IMR-90 (cell line): Measurements from ENCODE around the gene IFI44L. TPM values are rescaled to one million over a fixed set of nuclear protein-coding genes. Genes with fewer than 3 reads are reported as not detected.

ENCODE experiments used
- ATAC-seq: fragments of 200-7000 bp; cut with Tn5 transposase; 2 replicates; pipeline ENCODE4 v1.9.1; 2020; ENCODE audit warnings: low read depth, mild to moderate bottlenecking, moderate library complexity
- BruUV-seq: library from RNA; stranded (reverse); fragments of 400-500 nt; replicated peaks from 2 replicates; lab custom pipeline; 2021; lab: Mats Ljungman, UMichigan
- CTCF ChIA-PET: fragments of 300-600 bp; formaldehyde crosslinking; extraction: SDS; loops from one replicate; lab custom pipeline; 2021; ENCODE audit warnings: antibody characterized with exemption; lab: Yijun Ruan, JAX
- POLR2A ChIA-PET: fragments of 300-600 bp; sonication (Branson Sonifier 250); formaldehyde crosslinking; loops from one replicate; lab custom pipeline; 2022; ENCODE audit warnings: antibody characterized with exemption; ENCODE audit not compliant: unreplicated experiment; lab: Charles Lee
- DNase-seq: peaks from one replicate; pipeline ENCODE4 v3.0.0; 2013
- H2AFZ ChIP-seq: replicated peaks from 2 replicates; pipeline ENCODE3; 2013; ENCODE audit warnings: low read length, mild to moderate bottlenecking; ENCODE audit not compliant: poor library complexity
- H2AK5ac ChIP-seq: 2 replicates; pipeline ENCODE4 v1.6.1; 2013; ENCODE audit warnings: low read depth, low read length, inconsistent platforms
- H2AK9ac ChIP-seq: replicated peaks from 2 replicates; pipeline ENCODE3; 2013; ENCODE audit warnings: mild to moderate bottlenecking, low read depth, low read length, moderate library complexity; ENCODE audit not compliant: poor library complexity
- H2BK120ac ChIP-seq: 2 replicates; pipeline ENCODE4 v1.6.1; 2013; ENCODE audit warnings: low read depth, low read length, inconsistent platforms
- H2BK15ac ChIP-seq: 3 replicates; pipeline ENCODE4 v1.6.1; 2013; ENCODE audit warnings: low read depth, low read length, inconsistent platforms
- H2BK20ac ChIP-seq: 2 replicates; pipeline ENCODE4 v1.6.1; 2013; ENCODE audit warnings: low read depth, mild to moderate bottlenecking, inconsistent platforms, low read length, moderate library complexity
- H2BK5ac ChIP-seq: 2 replicates; pipeline ENCODE4 v1.6.1; 2013; ENCODE audit warnings: mild to moderate bottlenecking, low read depth, low read length, inconsistent platforms; ENCODE audit not compliant: poor library complexity, severe bottlenecking
- H3K14ac ChIP-seq: replicated peaks from 2 replicates; pipeline ENCODE4 v1.6.1; 2013; ENCODE audit warnings: low read depth, low read length, inconsistent platforms
- H3K18ac ChIP-seq: 2 replicates; pipeline ENCODE4 v1.6.1; 2013; ENCODE audit warnings: low read depth, low read length, control low read depth
- H3K23ac ChIP-seq: 2 replicates; pipeline ENCODE4 v1.6.1; 2013; ENCODE audit warnings: low read depth, low read length, inconsistent platforms
- H3K27ac ChIP-seq: 2 replicates; pipeline ENCODE4 v1.5.1; 2013; ENCODE audit warnings: mild to moderate bottlenecking, control low read depth, low read length; ENCODE audit not compliant: insufficient read depth
- H3K27me3 ChIP-seq: 2 replicates; pipeline ENCODE4 v1.6.1; 2013; ENCODE audit warnings: low read length; ENCODE audit not compliant: control insufficient read depth, insufficient read depth
- H3K36me3 ChIP-seq: 2 replicates; pipeline ENCODE4 v1.6.1; 2013; ENCODE audit warnings: low read length, mixed read lengths; ENCODE audit not compliant: control insufficient read depth, insufficient read depth
- H3K4ac ChIP-seq: 2 replicates; pipeline ENCODE4 v1.6.1; 2013; ENCODE audit warnings: low read depth, low read length, inconsistent platforms
- H3K4me1 ChIP-seq: 2 replicates; pipeline ENCODE4 v1.6.1; 2013; ENCODE audit warnings: low read length, mixed read lengths; ENCODE audit not compliant: control insufficient read depth, insufficient read depth
- H3K4me2 ChIP-seq: 2 replicates; pipeline ENCODE4 v1.6.1; 2013; ENCODE audit warnings: low read depth, mild to moderate bottlenecking, control low read depth, low read length, moderate library complexity
- H3K4me3 ChIP-seq: 2 replicates; pipeline ENCODE4 v1.5.1; 2013; ENCODE audit warnings: low read depth, mild to moderate bottlenecking, control low read depth, low read length, moderate library complexity; ENCODE audit not compliant: insufficient read depth
- H3K56ac ChIP-seq: 2 replicates; pipeline ENCODE4 v1.6.1; 2013; ENCODE audit warnings: low read length, inconsistent platforms; ENCODE audit not compliant: insufficient read depth; ENCODE audit errors: extremely low read depth
- H3K79me1 ChIP-seq, 2 experiments: 2 replicates each; pipeline ENCODE4 v1.6.1; 2013; ENCODE audit warnings: low read length in 2 of 2, inconsistent platforms in 1 of 2, low read depth in 1 of 2
- H3K9ac ChIP-seq: 2 replicates; pipeline ENCODE4 v1.6.1; 2013; ENCODE audit warnings: low read depth, low read length, control low read depth
- H3K9me1 ChIP-seq: 2 replicates; pipeline ENCODE4 v1.6.1; 2013; ENCODE audit warnings: low read length, inconsistent platforms; ENCODE audit not compliant: insufficient read depth
- H3K9me3 ChIP-seq: 2 replicates; pipeline ENCODE4 v1.6.1; 2013; ENCODE audit warnings: low read length; ENCODE audit not compliant: control insufficient read depth, insufficient read depth
- H4K20me1 ChIP-seq: 2 replicates; pipeline ENCODE4 v1.6.1; 2013; ENCODE audit warnings: low read length, inconsistent platforms; ENCODE audit not compliant: insufficient read depth
- H4K5ac ChIP-seq: 2 replicates; pipeline ENCODE4 v1.6.1; 2013; ENCODE audit warnings: mild to moderate bottlenecking, low read depth, low read length, control low read depth
- H4K8ac ChIP-seq, 2 experiments: 2 replicates each; pipeline ENCODE4 v1.6.1; 2013; ENCODE audit warnings: low read depth in 2 of 2, low read length in 2 of 2, control low read depth in 1 of 2, inconsistent platforms in 1 of 2
- H4K91ac ChIP-seq: 2 replicates; pipeline ENCODE4 v1.6.1; 2013; ENCODE audit warnings: low read depth, low read length, inconsistent platforms; ENCODE audit not compliant: insufficient read depth
- CEBPB ChIP-seq: IDR thresholded peaks from 2 replicates; pipeline ENCODE4 v1.6.1; 2012; ENCODE audit warnings: low read depth, low read length, improper control_type of control experiment
- MAFK ChIP-seq: IDR thresholded peaks from 2 replicates; pipeline ENCODE4 v1.6.1; 2012; ENCODE audit warnings: low read depth, low read length, improper control_type of control experiment
- WGBS, 2 experiments: methylation state at CpG; one replicate each; pipeline versions ENCODE4 v1.1.5 to v1.1.7; 2013; ENCODE audit warnings: missing lambda C conversion rate in 2 of 2; ENCODE audit not compliant: insufficient read length in 1 of 2; ENCODE audit errors: extremely low coverage in 2 of 2; 5-methylcytosine and 5-hydroxymethylcytosine counted together
- dilution Hi-C: fragments of 300-500 bp; cut with HindIII; formaldehyde crosslinking; loops from one replicate; pipeline ENCODE4 v1.14.3; 2018; ENCODE audit warnings: low sequenced_read_pairs; ENCODE audit not compliant: unreplicated experiment
- in situ Hi-C: fragments of 300-500 bp; cut with MboI; formaldehyde crosslinking; loops from 3 replicates; pipeline ENCODE4 v1.14.3; 2019; ENCODE audit warnings: low sequenced_read_pairs, inconsistent platforms, mixed read lengths
- intact Hi-C: fragments of 100-400 bp; cut with micrococcal nuclease; formaldehyde crosslinking; loops from 2 replicates; pipeline ENCODE4 v1.10.0; 2022
- polyA plus RNA-seq, 3 experiments: library from polyadenylated mRNA; depleted of rRNA; stranded (reverse); fragments of >200 nt; gene quantifications; 2 replicates each; pipeline ENCODE4 v1.2.3, GENCODE V29; 2012; ENCODE audit warnings: low replicate concordance in 1 of 3
- total RNA-seq: library from RNA; depleted of rRNA; stranded (reverse); fragments of >200 nt; gene quantifications from 2 replicates; pipeline ENCODE4 v1.2.3, GENCODE V29; 2012

The IFI44L gene
- total and polyA plus RNA-seq, 2 of the 4 experiments (the other 2 are of a cell fraction): 0.18 to 0.19 TPM

- H2AFZ ChIP-seq: no peak overlapping the region
- no peak for ATAC-seq
Measured at GRCh38 chr1:78677788-78678187, 57.5 kb downstream of the IFI44L start.

More at GRCh38 chr1:78677788-78678187, 57.5 kb downstream of the IFI44L start:
- Histone ChIP-seq H3K36me3 (no peaks in the 10 kb centered on the region), H3K14ac (no peak overlapping the region), H3K23ac (no peak overlapping the region), H3K4ac (no peak overlapping the region), H2AK5ac (no peak overlapping the region), H3K18ac (no peak overlapping the region), H4K91ac (no peak overlapping the region), H2BK20ac (no peak overlapping the region), H3K4me1 (no peaks in the 10 kb centered on the region), H3K9me1 (no peaks in the 10 kb centered on the region), H3K9ac (no peak overlapping the region), H4K20me1 (no peaks in the 10 kb centered on the region), H3K56ac (no peak overlapping the region), H3K4me2 (no peak overlapping the region), H4K8ac (no peak overlapping the region), H3K79me1 (no peaks in the 10 kb centered on the region), H2AK9ac (no peak overlapping the region), H3K27ac (no peak overlapping the region), H3K27me3 (no peaks in the 10 kb centered on the region), H2BK120ac (no peak overlapping the region), H3K9me3 (no peaks in the 10 kb centered on the region), H2BK5ac (no peak overlapping the region), H4K5ac (no peak overlapping the region), H2BK15ac (no peak overlapping the region), H3K4me3 (no peak overlapping the region)
- CTCF ChIA-PET: interaction anchor here (2.3 kb wide), 1 partner anchor 60 kb away, joined by 7 read pairs; no protein-coding TSS in a partner anchor
- in situ Hi-C loops: no loop called here
- BruUV-seq: no TSS peak
- DNase-seq: no peak
- WGBS, 2 experiments: no CpG with 5 or more reads among the region's 3 CpGs
- dilution Hi-C loops: no loop called here
- intact Hi-C loops: no loop called here
- TF ChIP-seq CEBPB (peak; percentile 56; the same call in 1 of the 2 replicates), MAFK (no peak)
- POLR2A ChIA-PET: no interaction called here
